GM18502 (cell line): ENCODE results near the gene PDRG1.

ENCODE experiments used
- ATAC-seq: cut with Tn5 transposase; IDR thresholded peaks from one replicate; pipeline ENCODE4 v1.9.1; 2021; ENCODE audit warnings: mild to moderate bottlenecking; ENCODE audit not compliant: unreplicated experiment, poor library complexity

The PDRG1 gene

DNA sequence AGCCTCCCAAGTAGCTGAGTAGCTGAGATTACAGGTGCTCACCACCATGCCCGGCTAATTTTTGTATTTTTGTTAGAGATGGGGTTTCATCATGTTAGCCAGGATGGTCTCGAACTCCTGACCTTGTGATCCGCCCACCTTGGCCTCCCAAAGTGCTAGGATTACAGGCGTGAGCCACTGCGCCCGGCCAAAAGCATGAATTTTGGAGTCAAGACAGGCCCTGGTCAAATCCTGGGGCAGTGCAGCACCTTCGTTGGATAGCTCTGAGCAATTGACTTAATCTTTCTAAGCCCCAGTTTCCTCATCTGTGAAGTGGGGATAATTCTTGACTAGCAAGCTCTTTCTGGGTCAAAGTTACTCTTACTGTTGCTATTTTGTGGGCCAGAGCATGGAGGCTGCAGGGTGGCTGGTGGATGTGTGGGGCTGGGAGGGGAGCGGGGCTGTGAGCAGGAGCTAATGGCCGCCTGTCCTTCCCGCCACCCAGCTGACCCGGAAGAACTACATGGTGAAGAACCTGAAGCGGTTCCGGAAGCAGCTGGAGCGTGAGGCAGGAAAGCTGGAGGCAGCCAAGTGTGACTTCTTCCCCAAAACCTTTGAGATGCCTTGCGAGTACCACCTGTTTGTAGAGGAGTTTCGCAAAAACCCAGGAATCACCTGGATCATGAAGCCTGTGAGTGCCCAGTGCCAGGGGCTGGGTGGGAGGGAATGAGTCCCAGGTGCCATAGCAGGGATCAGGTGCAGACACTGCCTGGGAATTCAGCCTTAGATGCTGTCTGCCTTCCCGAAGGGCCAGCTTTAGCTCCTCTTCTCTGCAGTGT lies 42.4 kb downstream of the PDRG1 start:
- no peak for ATAC-seq

DNA sequence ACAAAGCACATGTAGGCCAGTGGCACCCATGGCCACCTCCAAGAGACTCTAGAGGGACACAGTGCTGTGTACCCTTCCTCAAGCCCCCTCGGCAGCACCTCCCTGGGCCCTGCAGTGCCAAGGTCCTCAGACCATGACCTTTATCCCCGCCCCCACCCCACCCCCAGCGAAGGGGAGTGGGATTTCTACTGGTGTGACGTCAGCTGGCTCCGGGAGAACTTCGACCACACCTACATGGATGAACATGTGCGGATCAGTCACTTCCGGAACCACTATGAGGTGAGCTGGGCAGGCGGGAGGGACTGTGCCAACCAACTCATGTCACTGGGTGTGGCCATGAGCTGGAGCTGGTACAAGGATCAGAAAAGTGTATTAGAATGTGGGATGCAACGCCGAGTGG lies 43.4 kb downstream of the PDRG1 start:
- no peak for ATAC-seq

- ATAC-seq: no peak
Observed at GRCh38 chr20:31908016-31908415, 43.8 kb downstream of the PDRG1 start.

DNA sequence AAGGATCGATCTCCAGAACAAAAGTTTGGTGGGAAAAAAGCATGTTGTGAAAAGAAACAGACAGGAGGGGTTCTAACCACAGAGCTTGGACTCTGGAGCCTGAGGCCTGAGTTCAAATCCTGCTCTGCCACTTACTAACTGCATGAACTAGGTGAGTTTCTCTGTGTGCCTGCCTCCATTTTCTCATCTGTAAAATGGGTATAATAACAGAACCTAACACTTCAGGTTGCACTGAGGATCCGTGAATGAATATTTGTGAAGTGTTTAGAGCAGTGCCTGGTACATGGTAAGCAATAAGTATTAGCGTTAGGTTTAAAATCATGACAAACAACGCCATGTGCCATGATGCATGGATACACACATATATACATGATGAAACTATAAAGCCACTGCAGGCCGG lies 44.8 kb downstream of the PDRG1 start:
- no peak for ATAC-seq

DNA sequence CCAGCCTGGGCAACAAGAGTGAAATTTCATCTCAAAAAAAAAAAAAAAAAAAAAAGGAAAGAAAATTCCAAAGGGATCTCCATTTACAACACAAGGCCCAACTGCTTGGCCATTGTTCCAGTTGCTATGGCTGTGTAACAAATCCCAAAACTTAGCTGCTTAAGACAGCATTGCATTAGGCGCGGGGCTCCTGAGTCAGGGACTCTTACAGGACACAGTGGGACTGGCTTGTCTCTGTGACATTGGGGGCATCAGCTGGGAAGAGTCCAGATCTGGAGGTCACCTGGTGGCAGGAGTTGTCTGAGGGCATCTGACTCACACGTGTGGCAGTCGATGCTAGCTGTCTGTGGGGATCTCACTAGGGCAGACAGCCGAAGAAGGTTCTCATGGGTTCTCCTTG lies 45.8 kb downstream of the PDRG1 start:
- ATAC-seq: no peak

DNA sequence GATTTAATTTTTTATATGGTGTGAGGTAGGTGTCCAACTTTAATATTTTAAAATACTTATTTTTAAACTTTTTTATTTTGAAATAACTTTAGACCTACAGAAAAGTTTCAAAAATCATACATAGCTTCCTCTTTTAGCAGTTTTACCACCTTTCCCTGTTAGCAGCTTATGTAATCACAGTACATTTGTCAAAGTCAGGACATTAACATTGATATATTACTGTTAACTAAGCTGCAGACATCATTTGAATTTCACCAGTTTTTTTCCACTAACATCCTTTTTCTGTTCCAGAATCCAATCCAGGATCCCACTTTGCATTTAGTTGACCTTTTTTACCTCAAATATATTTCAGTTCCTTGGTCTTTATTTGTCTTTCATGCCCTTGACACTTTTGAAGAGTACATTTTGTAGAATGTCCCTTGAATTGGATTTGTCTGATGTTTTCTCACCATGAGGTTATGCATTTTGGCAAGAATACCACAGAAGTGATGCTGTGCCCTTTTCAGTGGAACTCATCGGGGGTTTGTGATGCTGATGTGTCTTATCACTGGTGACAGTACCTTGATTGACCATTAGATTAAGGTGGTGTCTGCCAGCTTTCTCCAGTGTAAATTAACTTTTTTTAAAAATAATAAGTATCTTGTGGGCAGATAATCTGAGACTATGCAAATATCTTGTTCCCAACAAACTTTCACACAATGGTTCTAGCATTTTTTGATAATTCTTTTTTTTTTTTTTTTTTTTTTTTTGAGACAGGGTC lies 48.0 kb downstream of the PDRG1 start:
- ATAC-seq: no peak

GRCh38 chr20:31901615-31902014 lies 50.2 kb downstream of the PDRG1 start:
- no peak for ATAC-seq

GRCh38 chr20:31897541-31897940 lies 54.3 kb downstream of the PDRG1 start:
- ATAC-seq: no peak

DNA sequence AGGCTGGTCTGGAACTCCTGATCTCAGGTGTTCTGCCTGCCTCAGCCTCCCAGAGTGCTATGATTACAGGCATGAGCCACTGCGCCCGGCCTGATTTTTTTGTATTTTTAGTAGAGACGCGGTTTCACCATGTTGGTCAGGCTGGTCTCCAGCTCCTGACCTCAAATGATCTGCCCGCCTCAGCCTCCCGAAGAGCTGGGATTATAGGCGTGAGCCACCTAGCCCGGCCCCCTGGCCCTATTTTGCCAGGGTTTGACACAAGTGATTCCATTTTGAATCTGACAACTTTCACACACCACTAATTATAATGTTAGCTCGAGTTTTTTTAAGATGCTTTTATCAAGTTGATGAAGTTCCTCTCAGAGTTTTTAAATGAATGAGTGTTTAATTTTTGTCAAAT lies 55.8 kb downstream of the PDRG1 start:
- no peak for ATAC-seq

DNA sequence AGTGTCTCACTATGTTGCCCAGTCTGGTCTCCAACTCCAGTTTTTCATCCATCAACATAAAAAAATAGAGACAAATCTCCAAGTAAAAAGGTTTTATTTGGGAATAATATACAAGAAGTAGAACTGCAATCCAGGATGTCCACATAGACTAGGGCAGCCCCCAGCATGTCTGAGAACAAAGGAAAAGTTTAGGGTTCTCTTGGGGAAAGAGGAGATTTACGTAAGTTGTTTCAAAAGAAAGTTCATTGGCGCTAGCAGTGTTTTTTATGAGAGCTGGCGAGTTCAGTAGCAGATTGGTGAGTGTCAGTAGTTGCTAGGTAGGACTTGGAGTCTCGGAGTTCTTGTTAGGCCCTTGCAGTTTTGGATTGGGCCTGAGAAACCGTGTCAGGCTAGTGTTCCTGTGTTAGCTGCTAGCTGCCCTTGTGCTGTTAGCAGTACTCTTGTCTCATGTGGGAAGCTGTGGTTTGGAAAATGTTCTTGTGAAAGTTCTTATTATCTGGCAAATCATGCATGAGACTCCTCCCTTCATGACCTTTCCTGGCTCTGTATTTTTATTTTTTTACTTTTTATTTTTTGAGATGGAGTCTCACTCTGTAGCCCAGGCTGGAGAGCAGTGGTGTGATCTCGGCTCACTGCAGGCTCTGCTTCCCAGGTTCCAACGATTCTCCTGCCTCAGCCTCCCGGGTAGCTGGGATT lies 56.7 kb downstream of the PDRG1 start:
- peak; percentile 99 for ATAC-seq
